Stimulated activated naive CD8-positive, alpha-beta T cell treated with anti-CD3 and anti-CD28 coated beads, Interleukin-15, amount 100 ng/mL, for 72 hours (primary cell): ENCODE data around the gene CHD9.
"Not testable (repeated sequence)": the region's sequence is repeated elsewhere in the genome, so short reads cannot be mapped to it uniquely, and the experiment has no call there.

Source experiments
- ATAC-seq: fragments of 150-1000 bp; cut with Tn5 transposase; 2 replicates; pipeline ENCODE4 v1.10.0; 2021; ENCODE audit warnings: mild to moderate bottlenecking, moderate library complexity
- DNase-seq, 2 donors: peaks; one replicate each; pipeline ENCODE4 v3.0.0; 2021 to 2022
- H3K27ac Mint-ChIP-seq, 2 donors: one replicate each; pipeline ENCODE4 v1.8.0; 2022; ENCODE audit warnings: mild to moderate bottlenecking in 2 of 2, mixed read lengths in 2 of 2, moderate library complexity in 2 of 2
- H3K27me3 Mint-ChIP-seq: one replicate; pipeline ENCODE4 v1.8.0; 2022; ENCODE audit warnings: mixed read lengths
- H3K4me1 Mint-ChIP-seq: one replicate; pipeline ENCODE4 v1.8.0; 2022; ENCODE audit warnings: mild to moderate bottlenecking, mixed read lengths
- H3K4me3 Mint-ChIP-seq, 2 donors: one replicate each; pipeline ENCODE4 v1.8.0; 2022; ENCODE audit warnings: mild to moderate bottlenecking in 2 of 2, mixed read lengths in 2 of 2, moderate library complexity in 1 of 2
- H3K9me3 Mint-ChIP-seq, 2 donors: one replicate each; pipeline ENCODE4 v1.8.0; 2022; ENCODE audit warnings: mixed read lengths in 2 of 2

Gene CHD9

GRCh38 chr16:53258809-53259208, 204.0 kb downstream of the CHD9 start:
- H3K9me3 Mint-ChIP-seq, result no peaks in the 10 kb centered on the region
- no peak overlapping the region for H3K4me3 Mint-ChIP-seq
- H3K4me1 Mint-ChIP-seq, result no peaks in the 10 kb centered on the region
- no peak for DNase-seq
- ATAC-seq, result no peak
- no peak overlapping the region for H3K27ac Mint-ChIP-seq
- H3K27me3 Mint-ChIP-seq, result no peaks in the 10 kb centered on the region

DNA sequence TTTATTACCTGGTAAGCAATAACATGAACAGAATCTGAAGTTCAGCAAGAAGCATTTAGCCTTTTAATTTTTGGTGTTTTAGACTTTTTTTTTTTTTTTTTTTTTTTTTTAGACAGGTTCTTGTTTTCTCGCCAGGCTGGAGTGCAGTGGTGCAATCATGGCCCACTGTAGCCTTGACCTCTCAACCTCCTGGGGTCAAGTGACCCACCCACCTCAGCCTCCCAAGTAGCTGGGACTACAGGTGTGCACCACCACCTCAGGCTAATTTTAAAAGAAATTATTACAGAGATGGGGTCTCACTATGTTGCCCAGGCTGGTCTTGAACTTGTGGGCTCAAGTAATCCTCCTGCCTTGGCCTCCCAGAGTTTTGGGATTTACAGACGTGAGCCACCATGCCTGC, 206.5 kb downstream of the CHD9 start:
- H3K27ac Mint-ChIP-seq, result no peak overlapping the region
- H3K9me3 Mint-ChIP-seq, result no peaks in the 10 kb centered on the region
- no peaks in the 10 kb centered on the region for H3K27me3 Mint-ChIP-seq
- H3K4me1 Mint-ChIP-seq, result no peaks in the 10 kb centered on the region
- ATAC-seq (no peak), DNase-seq (no peak)
- H3K4me3 Mint-ChIP-seq, result no peak overlapping the region

GRCh38 chr16:53262645-53263044, 207.9 kb downstream of the CHD9 start:
- DNase-seq (no peak), ATAC-seq (no peak)
- no peaks in the 10 kb centered on the region for H3K4me1 Mint-ChIP-seq
- no peak overlapping the region for H3K4me3 Mint-ChIP-seq
- no peaks in the 10 kb centered on the region for H3K27me3 Mint-ChIP-seq
- H3K9me3 Mint-ChIP-seq, result no peaks in the 10 kb centered on the region
- H3K27ac Mint-ChIP-seq, result no peak overlapping the region

GRCh38 chr16:53266156-53266555, 211.4 kb downstream of the CHD9 start:
- ATAC-seq (no peak), DNase-seq (no peak)
- Mint-ChIP-seq H3K4me3 (no peak overlapping the region), H3K27me3 (no peaks in the 10 kb centered on the region), H3K4me1 (no peaks in the 10 kb centered on the region), H3K9me3 (no peaks in the 10 kb centered on the region), H3K27ac (no peak overlapping the region)

DNA sequence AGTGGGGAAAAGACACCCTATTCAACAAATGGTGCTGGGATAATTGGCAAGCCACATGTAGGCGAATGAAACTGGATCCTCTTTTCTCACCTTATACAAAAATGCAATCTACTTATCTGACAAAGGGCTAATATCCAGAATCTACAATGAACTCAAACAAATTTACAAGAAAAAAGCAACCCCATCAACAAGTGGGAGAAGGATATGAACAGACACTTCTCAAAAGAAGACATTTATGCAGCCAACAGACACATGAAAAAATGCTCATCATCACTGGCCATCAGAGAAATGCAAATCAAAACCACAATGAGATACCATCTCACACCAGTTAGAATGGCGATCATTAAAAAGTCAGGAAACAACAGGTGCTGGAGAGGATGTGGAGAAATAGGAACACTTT, 223.7 kb downstream of the CHD9 start:
- H3K27ac Mint-ChIP-seq, H3K27me3 Mint-ChIP-seq, ATAC-seq, DNase-seq, H3K4me3 Mint-ChIP-seq, H3K4me1 Mint-ChIP-seq, H3K9me3 Mint-ChIP-seq: not testable (repeated sequence)

DNA sequence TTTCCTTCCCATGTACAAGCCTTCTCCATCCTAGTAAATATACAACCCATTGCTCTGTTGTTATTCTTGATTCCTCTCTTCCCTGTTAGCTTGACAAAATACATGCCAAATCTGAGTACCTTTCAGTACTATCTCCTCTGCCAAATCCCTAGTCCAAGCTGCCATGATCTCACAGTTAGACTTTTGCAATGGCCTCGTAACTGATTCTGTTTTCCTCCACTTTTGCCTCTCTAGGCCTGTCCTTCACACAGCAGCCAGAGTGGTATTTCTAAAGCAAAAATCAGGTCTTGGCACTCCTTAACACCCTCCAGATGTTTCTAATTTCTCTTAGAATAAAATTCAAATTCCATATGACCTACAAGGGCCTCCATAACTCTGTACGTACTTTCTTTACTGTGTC, 226.5 kb downstream of the CHD9 start:
- Mint-ChIP-seq H3K9me3 (no peaks in the 10 kb centered on the region), H3K27ac (no peak overlapping the region), H3K4me3 (no peak overlapping the region), H3K4me1 (no peaks in the 10 kb centered on the region), H3K27me3 (no peaks in the 10 kb centered on the region)
- ATAC-seq (no peak), DNase-seq (no peak)

- Mint-ChIP-seq H3K4me3 (no peak overlapping the region), H3K27ac (no peak overlapping the region), H3K27me3 (no peaks in the 10 kb centered on the region), H3K4me1 (no peaks in the 10 kb centered on the region), H3K9me3 (no peaks in the 10 kb centered on the region)
- no peak for ATAC-seq
- no peak for DNase-seq
Measured at GRCh38 chr16:53281859-53282258, 227.1 kb downstream of the CHD9 start.

- Mint-ChIP-seq H3K4me1 (no peaks in the 10 kb centered on the region), H3K4me3 (no peak overlapping the region), H3K9me3 (no peaks in the 10 kb centered on the region), H3K27ac (no peak overlapping the region), H3K27me3 (no peaks in the 10 kb centered on the region)
- no peak for DNase-seq
- ATAC-seq, result no peak
Measured at GRCh38 chr16:53282328-53282727, 227.5 kb downstream of the CHD9 start.

- no peaks in the 10 kb centered on the region for H3K27me3 Mint-ChIP-seq
- peak overlapping the region in 1 of 2 donors; percentile 62 for H3K27ac Mint-ChIP-seq
- H3K9me3 Mint-ChIP-seq, result no peaks in the 10 kb centered on the region
- ATAC-seq, result no peak
- no peaks in the 10 kb centered on the region for H3K4me1 Mint-ChIP-seq
- no peak overlapping the region for H3K4me3 Mint-ChIP-seq
- DNase-seq, result no peak
Measured at GRCh38 chr16:53282975-53283946, 228.5 kb downstream of the CHD9 start.

- H3K4me1 Mint-ChIP-seq, result no peaks in the 10 kb centered on the region
- no peaks in the 10 kb centered on the region for H3K9me3 Mint-ChIP-seq
- no peak for ATAC-seq
- H3K27me3 Mint-ChIP-seq, result no peaks in the 10 kb centered on the region
- H3K4me3 Mint-ChIP-seq, result no peak overlapping the region
- H3K27ac Mint-ChIP-seq, result no peak overlapping the region
- DNase-seq, result no peak
Measured at GRCh38 chr16:53285236-53285635, 230.4 kb downstream of the CHD9 start.

- Mint-ChIP-seq H3K27ac (no peak overlapping the region), H3K4me1 (no peaks in the 10 kb centered on the region), H3K4me3 (no peak overlapping the region), H3K27me3 (no peaks in the 10 kb centered on the region), H3K9me3 (no peaks in the 10 kb centered on the region)
- ATAC-seq, result no peak
- no peak for DNase-seq
Measured at GRCh38 chr16:53290520-53290919, 235.7 kb downstream of the CHD9 start.

DNA sequence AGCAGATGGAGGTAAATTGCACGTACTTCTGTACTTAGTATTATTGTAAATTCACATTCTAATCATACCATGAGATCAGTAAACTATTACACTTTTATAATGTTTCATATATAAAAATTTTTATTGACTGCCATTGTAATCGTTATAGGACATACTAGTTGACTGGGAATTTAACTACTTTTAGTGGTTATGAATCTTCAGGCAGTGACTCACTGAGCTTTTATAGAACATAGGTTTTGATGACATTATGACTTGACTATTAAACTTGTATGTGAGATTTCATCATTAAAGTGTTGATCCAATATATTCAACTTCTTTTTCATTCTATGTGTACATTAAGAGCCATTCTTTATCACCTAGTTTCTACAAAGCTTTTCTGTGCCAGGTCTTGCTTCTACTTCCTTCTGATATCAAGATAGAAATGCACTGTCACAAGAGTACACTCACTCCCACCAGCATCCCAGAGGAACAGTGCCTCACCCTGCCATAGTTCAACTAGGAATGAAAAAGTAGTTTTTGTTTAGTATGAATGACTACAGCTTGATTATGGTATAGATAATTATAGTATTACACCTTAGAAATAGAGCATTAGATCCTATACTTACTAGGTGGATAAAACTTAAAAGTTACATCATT, 237.1 kb downstream of the CHD9 start:
- Mint-ChIP-seq H3K4me3 (no peak overlapping the region), H3K27me3 (no peaks in the 10 kb centered on the region), H3K27ac (peak overlapping the region in 1 of 2 donors; percentile 85), H3K9me3 (no peaks in the 10 kb centered on the region), H3K4me1 (no peaks in the 10 kb centered on the region)
- no peak for DNase-seq
- ATAC-seq, result no peak

DNA sequence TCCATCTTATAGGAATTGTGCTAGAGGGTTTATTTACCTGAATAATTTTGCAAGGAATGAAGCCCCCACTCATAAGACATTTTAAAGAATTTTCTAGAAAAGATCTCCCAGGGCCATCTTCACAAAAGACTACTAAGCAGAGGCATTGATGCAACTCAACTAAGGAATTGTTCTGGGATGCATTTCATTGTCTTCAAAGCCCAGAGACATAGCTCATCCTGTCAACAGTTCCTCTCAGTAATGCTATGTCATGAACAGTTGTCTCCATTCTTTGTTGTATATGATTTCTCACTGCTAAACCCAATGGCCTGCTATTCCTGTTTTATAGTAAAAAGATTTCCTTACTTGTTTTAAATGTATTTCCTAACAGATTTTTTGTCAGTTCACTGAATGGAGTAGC, 242.7 kb downstream of the CHD9 start:
- no peak for ATAC-seq

GRCh38 chr16:53304334-53304733, 249.5 kb downstream of the CHD9 start:
- no peaks in the 10 kb centered on the region for H3K4me1 Mint-ChIP-seq
- no peak overlapping the region for H3K4me3 Mint-ChIP-seq
- H3K27ac Mint-ChIP-seq, result no peak overlapping the region
- DNase-seq (no peak), ATAC-seq (no peak)
- H3K27me3 Mint-ChIP-seq, result no peaks in the 10 kb centered on the region
- no peaks in the 10 kb centered on the region for H3K9me3 Mint-ChIP-seq

More for the DNA sequence above, 242.7 kb downstream of the CHD9 start:
- Mint-ChIP-seq H3K9me3 (no peaks in the 10 kb centered on the region), H3K27me3 (no peaks in the 10 kb centered on the region), H3K4me1 (no peaks in the 10 kb centered on the region), H3K4me3 (no peak overlapping the region), H3K27ac (no peak overlapping the region)
- DNase-seq, result no peak

DNA sequence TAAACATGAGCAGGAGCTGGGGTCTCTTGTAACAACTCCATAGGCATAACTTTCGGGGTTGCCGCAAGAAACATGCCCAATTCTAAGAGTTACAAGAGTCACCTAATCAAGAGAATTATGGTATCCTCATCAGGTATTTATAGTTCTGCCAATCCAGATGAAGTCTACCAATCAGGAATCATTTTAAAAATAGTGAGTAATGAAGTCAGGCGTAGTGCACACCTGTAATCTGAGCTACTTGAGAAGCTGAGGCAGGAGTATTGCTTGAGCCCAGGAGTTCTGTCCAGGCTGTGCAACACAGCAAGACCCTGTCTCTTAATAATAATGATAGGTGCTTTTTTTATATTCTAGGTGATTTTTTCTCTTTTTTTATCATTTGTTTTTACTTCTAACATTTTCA, 251.0 kb downstream of the CHD9 start:
- ATAC-seq (no peak), DNase-seq (no peak)
- H3K9me3 Mint-ChIP-seq, result no peaks in the 10 kb centered on the region
- no peaks in the 10 kb centered on the region for H3K4me1 Mint-ChIP-seq
- no peak overlapping the region for H3K27ac Mint-ChIP-seq
- H3K4me3 Mint-ChIP-seq, result no peak overlapping the region
- H3K27me3 Mint-ChIP-seq, result no peaks in the 10 kb centered on the region

GRCh38 chr16:53309457-53309856, 254.7 kb downstream of the CHD9 start:
- Mint-ChIP-seq H3K4me1 (no peaks in the 10 kb centered on the region), H3K27me3 (no peaks in the 10 kb centered on the region), H3K9me3 (no peaks in the 10 kb centered on the region), H3K27ac (no peak overlapping the region), H3K4me3 (no peak overlapping the region)
- DNase-seq (no peak), ATAC-seq (no peak)
